ENCODE results near the gene LRRK1.

LRRK1 gene

DNA sequence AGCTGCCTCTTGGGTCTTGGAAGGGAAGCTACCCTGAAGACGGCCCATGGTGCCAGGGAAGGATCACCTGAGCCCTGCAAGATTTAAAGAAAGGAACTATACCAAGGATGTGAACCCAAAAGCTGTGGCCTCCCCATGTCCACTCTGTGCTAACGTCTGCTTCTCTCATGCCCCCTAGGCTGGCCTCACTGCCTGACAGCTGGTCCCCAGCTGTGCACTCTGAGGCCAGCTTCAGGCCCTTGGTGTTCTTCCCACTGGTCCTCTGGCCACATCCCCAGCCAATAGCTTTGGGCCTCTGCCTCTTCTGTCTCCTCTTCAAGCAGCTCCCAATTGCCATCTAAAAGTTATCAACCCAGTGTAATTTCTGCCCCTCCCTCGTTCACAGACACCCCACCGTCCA, 5.2 kb upstream of the LRRK1 start:
- H3K4me1 Mint-ChIP-seq (ENCODE audit: low read depth) = peaks cover 9% of the 10 kb centered on the region
- no peaks in the 10 kb centered on the region for H3K36me3 Mint-ChIP-seq (ENCODE audit: low read depth)
- H3K27ac Mint-ChIP-seq = no peak overlapping the region

DNA sequence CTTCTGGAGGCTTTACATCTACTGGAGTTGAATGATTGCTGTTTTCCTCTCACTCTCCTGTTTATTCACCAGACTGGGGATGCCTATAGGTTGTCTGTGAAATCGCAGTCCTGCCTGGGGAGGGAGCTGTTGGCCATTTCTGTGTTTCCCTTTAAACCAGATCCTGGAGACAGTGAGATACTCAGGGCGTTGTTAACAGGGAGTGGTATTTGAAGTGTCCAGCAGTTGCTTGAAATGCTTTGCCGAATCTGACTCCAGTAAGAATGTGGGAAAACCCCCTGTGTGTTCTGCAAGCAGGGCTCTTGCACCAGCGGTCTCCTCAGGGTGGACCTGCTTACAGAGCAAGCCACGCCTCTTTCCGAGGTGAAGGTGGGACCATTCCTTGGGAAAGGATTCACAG, 4.3 kb upstream of the LRRK1 start:
- Mint-ChIP-seq H3K36me3 (ENCODE audit: low read depth) (no peaks in the 10 kb centered on the region), H3K4me3 (no peak overlapping the region), H3K27ac (no peak overlapping the region), H3K27me3 (peaks cover 72% of the 10 kb centered on the region), H3K4me1 (ENCODE audit: low read depth) (peaks cover 10% of the 10 kb centered on the region), H3K9me3 (no peaks in the 10 kb centered on the region)
- no peak for DNase-seq

More for the DNA sequence above, 5.2 kb upstream of the LRRK1 start:
- peaks cover 71% of the 10 kb centered on the region for H3K27me3 Mint-ChIP-seq
- no peak for DNase-seq
- no peaks in the 10 kb centered on the region for H3K9me3 Mint-ChIP-seq
- no peak overlapping the region for H3K4me3 Mint-ChIP-seq

DNA sequence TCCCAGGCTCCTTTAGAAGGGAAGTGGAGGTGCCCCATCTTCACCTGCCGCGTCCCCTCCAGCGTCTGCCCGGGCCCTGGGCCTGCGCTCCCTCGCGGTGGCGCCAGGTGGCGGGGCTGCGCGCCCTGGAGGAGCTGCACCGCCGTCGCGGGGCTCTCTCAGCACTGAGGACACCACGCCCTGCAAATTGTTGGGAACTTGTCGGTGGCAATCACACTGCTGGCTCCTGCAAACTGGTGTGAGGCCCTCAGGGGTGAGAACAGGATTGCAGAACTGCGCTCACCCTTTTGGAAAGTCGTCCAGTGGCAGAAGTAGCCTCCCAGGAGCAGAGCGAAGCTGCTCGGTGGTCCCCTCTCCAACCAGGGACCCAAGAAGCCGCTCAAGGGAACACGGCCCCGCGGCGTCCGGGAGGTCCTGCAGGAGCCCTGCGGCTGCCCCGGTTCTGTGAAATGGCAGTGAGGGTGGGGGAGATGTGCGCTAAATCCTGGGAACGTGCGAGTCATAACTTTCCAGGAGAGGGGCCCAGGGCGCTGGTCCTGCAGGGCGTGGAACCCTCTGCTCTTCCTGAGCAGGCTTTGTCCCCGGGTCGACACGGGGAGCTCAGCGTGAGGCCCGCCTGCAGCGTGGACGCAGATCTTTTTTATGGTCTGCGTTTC, 995 bp upstream of the LRRK1 start:
- no peak overlapping the region for H3K27ac Mint-ChIP-seq

DNA sequence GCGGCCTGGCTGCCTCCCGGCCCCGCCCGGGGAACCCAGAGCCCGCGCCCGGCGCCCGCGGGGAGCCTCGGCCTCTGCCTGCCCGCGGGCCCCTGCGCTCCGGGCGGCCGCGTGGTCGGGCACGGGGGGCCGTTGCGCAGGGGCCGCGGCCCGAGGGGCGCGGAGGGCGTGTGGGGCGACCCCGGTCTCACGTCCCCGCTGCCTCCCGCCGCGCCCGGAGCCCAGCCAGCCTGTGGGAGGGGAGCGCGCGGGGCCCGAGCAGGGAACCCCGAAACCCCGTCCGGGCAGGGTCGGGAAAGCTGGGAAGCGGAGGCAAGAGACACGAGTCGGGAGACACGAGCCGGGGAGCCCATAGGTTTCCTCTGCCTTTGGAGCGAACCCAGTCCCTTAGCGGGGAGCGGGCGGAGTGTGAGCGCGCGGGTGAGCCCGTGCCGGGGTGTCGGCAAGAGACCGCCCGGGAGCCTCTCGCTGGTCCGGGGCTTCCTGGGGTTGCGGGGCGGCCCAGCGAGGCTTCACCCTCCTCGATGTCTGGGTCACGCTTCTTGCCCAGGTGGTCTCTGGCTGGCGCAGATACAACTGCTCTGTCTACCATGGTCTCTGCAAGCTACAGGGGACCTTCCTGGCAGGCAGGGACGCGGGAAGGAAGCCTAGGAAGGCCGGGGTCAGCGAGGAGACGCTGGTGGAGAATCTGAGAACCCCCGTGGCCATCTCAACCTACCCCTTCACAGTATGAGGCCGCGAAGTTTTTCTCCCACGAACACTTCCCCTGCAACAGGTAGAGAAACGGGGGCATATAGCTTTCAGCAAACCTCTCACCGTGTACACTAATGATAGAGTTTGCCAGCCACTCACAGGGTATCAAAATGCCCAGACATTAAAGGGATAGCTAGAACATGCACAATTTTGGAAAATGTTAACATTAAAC, 586 bp downstream of the LRRK1 start:
- no peak overlapping the region for H3K27ac Mint-ChIP-seq
- H3K4me1 Mint-ChIP-seq (ENCODE audit: low read depth) = peaks cover 21% of the 10 kb centered on the region
- H3K4me3 Mint-ChIP-seq = peak overlapping the region; percentile 60
- no peaks in the 10 kb centered on the region for H3K9me3 Mint-ChIP-seq
- DNase-seq = peak; percentile 51
- peaks cover 84% of the 10 kb centered on the region for H3K27me3 Mint-ChIP-seq
- no peaks in the 10 kb centered on the region for H3K36me3 Mint-ChIP-seq (ENCODE audit: low read depth)

More for the DNA sequence above, 995 bp upstream of the LRRK1 start:
- H3K4me3 Mint-ChIP-seq = peak overlapping the region; percentile 70
- H3K9me3 Mint-ChIP-seq = no peaks in the 10 kb centered on the region
- H3K27me3 Mint-ChIP-seq = peaks cover 87% of the 10 kb centered on the region
- H3K36me3 Mint-ChIP-seq (ENCODE audit: low read depth) = no peaks in the 10 kb centered on the region
- H3K4me1 Mint-ChIP-seq (ENCODE audit: low read depth) = peaks cover 21% of the 10 kb centered on the region
- DNase-seq = peak; percentile 83

DNA sequence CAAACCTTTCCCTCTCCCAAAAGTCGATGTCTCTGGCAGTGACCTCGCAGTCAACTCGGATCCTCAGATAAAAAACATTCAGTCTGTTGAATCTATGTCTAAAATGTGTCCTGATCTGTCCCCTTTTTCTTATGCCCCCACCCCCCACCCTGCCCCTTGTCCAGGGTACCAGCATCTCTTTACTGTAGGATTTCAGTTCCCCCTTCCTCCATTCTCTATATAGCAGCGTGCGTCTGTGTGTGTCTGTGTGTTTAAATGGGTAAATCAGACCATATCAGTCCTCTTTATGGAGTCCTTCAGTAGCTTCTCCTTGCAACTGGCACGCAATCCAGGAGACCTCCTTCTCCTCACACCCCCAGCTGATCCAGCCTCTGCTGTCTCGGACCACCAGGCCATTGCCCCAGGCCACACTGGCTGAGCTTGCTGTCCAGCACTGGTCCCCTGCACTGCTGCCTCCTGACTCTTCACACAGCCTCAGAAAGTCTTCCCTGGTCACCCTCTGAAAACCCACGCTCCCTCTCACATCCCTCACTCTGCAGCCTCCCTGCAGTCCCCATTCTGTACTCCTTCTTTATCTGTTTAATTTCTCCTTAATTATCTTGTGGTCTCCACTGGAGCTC, 1.5 kb downstream of the LRRK1 start:
- Mint-ChIP-seq H3K27me3 (peaks cover 77% of the 10 kb centered on the region), H3K27ac (no peak overlapping the region), H3K4me3 (peak overlapping the region; percentile 60), H3K36me3 (ENCODE audit: low read depth) (no peaks in the 10 kb centered on the region), H3K4me1 (ENCODE audit: low read depth) (peaks cover 21% of the 10 kb centered on the region), H3K9me3 (no peaks in the 10 kb centered on the region)
- no peak for DNase-seq

DNA sequence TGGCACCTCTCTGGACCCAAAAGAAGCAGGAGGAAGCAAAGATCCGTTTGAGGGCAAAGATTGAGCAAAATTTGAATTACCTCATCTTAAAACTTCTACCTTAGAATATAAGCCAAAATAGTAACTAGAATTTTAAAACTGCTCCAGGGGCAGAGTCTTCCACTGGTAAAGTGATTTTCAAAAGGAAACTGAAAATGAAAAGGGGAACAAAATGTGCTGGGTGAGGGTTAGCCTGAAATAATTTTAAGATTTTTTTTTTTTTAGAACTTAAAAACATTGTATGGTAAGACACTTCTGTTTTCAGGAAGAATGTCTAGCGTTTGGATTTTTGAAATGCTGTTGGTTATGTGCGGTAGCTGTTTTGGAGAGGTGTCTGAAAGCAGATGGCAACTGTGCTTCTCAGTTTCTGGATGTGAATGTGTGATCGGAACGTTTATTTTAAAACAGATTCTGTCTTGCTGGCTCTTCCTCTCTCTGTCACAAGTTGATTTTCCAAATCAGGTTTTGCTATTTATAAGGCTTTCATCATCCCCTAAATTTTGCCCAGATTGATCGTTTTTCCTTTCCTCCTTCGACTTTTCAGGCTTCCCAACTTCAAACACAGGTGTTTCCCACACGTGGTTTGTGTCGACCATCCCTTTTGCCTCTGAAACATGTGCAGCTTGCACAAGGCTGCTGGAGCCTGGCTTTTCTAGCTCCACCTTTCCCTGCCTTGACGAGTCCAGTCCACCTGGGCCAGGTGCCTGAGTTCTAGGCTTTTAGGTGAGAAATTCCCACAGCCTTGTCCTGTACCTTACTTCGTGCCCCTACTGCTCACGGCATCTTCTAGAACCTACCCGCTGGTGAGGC, 3.3 kb downstream of the LRRK1 start:
- Mint-ChIP-seq H3K36me3 (ENCODE audit: low read depth) (no peaks in the 10 kb centered on the region), H3K27ac (no peak overlapping the region), H3K9me3 (no peaks in the 10 kb centered on the region), H3K4me1 (ENCODE audit: low read depth) (peaks cover 21% of the 10 kb centered on the region), H3K27me3 (peaks cover 62% of the 10 kb centered on the region), H3K4me3 (no peak overlapping the region)
- DNase-seq = no peak

DNA sequence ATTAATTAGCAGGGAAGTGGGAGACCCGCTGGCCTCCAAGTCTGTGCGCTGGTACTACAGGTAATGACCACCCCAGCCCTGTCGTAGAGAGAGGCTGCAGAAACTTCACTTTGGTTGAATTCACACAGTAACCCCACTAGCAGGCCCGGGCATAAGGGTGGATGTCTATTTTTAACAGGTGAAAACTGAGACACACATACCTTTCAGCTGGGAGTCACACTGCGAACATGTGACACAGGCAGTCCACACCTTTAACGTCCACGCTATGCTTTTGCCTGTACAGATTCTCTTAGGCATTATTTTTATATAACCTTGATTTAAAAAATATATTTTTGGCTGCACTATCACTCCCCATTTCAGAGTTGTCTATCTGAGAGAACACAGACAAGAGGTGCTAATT, 3.9 kb downstream of the LRRK1 start:
- peaks cover 20% of the 10 kb centered on the region for H3K4me1 Mint-ChIP-seq (ENCODE audit: low read depth)
- no peak overlapping the region for H3K27ac Mint-ChIP-seq
- peaks cover 57% of the 10 kb centered on the region for H3K27me3 Mint-ChIP-seq
- no peak overlapping the region for H3K4me3 Mint-ChIP-seq
- DNase-seq = no peak
- H3K36me3 Mint-ChIP-seq (ENCODE audit: low read depth) = no peaks in the 10 kb centered on the region
- no peaks in the 10 kb centered on the region for H3K9me3 Mint-ChIP-seq

DNA sequence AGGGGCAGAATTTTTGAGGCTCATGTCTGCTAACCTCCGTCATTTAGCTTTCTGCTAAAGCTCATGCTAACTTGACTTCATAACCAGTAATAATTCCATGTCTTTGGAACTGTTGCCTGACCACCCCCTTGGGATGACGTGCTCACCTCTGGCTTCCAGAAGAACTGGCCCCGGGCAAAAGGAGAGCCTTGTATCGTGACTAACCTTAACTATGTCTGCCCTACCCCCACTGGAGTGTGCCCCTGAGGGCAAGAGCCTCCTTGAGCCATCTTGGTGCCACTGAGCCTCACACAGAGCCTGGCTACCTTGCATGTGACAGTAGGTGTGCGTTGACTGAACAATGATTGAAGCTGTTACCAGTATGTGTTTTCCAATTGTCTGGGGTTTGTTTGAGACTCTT, 4.7 kb downstream of the LRRK1 start:
- Mint-ChIP-seq H3K9me3 (no peaks in the 10 kb centered on the region), H3K4me3 (no peak overlapping the region), H3K4me1 (ENCODE audit: low read depth) (peaks cover 12% of the 10 kb centered on the region), H3K36me3 (ENCODE audit: low read depth) (no peaks in the 10 kb centered on the region), H3K27ac (no peak overlapping the region), H3K27me3 (peaks cover 49% of the 10 kb centered on the region)
- DNase-seq = no peak

DNA sequence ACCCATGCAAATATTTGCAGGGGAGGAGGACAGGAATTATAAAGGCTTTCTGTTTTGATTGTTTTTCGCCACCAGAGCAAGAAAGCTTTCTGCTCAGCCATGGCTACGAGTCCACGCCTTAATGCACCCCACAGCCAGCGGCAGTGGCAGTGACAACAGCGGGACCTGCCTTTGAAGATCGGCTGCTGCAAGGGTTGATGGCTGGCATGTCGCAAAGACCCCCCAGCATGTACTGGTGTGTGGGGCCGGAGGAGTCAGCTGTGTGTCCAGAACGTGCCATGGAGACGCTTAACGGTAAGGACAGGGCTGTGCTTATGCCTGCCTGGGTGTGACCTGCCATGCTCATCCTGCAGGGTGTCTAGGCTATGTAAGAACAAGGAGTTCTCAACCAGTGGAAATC, 5.3 kb downstream of the LRRK1 start:
- Mint-ChIP-seq H3K4me1 (ENCODE audit: low read depth) (peaks cover 12% of the 10 kb centered on the region), H3K4me3 (no peak overlapping the region), H3K36me3 (ENCODE audit: low read depth) (no peaks in the 10 kb centered on the region), H3K9me3 (no peaks in the 10 kb centered on the region), H3K27ac (no peak overlapping the region), H3K27me3 (peaks cover 49% of the 10 kb centered on the region)
- no peak for DNase-seq

DNA sequence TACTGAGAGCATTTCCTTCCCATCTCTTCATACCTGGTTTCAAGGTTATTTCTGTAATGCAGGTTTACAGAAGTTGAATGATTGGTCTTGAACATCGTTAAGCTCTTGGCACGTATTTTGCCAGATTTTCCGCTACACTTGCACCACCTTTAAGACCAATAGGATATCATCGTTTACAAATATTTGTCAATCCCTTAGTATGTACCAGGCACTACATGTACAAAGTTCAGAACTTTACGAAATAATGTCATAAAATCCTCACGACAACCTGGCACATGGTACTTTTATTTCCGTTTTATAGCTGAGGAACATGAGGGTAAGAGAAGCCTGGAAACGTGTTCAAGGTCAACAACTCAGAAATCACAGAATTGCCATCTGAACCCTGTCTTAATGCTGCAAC, 6.3 kb downstream of the LRRK1 start:
- Mint-ChIP-seq H3K27ac (no peak overlapping the region), H3K4me3 (no peak overlapping the region), H3K9me3 (no peaks in the 10 kb centered on the region), H3K4me1 (ENCODE audit: low read depth) (peaks cover 8% of the 10 kb centered on the region), H3K27me3 (peaks cover 39% of the 10 kb centered on the region), H3K36me3 (ENCODE audit: low read depth) (no peaks in the 10 kb centered on the region)
- DNase-seq = no peak

DNA sequence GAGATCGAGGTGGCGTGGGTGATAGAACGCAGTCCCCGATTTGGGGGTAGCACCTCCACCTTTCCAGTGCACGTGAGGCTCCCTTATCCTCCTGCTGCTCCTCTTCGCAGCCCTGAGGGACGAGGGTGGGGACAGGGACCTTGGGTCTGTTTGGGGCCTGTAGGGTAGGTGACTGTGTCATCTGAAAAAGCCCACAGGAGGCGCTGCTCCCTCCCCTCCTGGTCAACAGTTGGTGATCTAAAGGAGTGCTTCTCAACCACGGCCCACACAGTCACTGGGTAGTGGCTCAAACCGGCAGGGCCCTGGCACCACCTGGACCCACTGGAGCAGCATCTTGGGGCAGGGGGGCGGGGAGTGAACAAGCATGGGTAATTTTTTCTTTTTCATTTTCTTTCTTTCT, 7.1 kb downstream of the LRRK1 start:
- no peak overlapping the region for H3K27ac Mint-ChIP-seq
- H3K9me3 Mint-ChIP-seq = no peaks in the 10 kb centered on the region
- H3K36me3 Mint-ChIP-seq (ENCODE audit: low read depth) = no peaks in the 10 kb centered on the region
- no peak overlapping the region for H3K4me3 Mint-ChIP-seq
- H3K4me1 Mint-ChIP-seq (ENCODE audit: low read depth) = peaks cover 8% of the 10 kb centered on the region
- peaks cover 32% of the 10 kb centered on the region for H3K27me3 Mint-ChIP-seq
- no peak for DNase-seq

DNA sequence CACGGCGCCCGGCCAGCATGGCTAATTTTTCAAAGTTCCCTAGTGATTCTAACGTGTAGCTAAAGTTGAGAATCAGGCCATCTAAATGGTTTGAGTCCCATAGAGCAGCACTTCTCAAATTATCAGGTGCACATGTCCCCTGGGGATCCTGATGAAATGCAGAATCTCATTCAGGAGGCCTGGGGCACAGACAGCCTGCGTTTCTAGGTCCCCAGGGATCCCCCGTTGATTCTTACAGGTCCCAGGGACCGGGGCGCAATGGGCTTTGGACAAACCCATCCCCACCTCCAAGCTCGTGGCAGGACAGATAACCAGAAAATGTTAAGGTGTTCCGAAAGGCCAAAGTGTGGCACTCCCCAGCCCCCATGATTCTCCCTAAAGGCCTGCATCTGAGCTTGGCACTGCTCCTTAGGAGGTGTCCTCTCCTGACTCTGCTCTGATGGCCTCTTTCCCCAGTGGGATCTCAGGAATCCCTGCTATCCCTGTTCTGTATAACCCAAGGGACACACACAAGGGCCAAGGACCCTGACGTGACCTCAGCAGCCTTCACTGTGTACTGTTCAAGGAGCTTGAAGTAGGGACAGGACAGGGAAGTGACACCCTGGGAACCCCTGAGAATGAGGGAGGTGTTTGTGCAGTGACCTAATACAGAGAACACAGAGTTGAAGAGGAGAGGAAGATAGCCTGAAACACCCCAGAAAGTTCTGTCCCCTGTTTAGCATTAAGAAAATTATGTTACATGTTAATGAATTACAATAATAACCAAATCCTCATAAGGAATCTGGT, 8.0 kb downstream of the LRRK1 start:
- Mint-ChIP-seq H3K27ac (no peak overlapping the region), H3K9me3 (no peaks in the 10 kb centered on the region), H3K4me1 (ENCODE audit: low read depth) (peaks cover 5% of the 10 kb centered on the region), H3K36me3 (ENCODE audit: low read depth) (no peaks in the 10 kb centered on the region), H3K27me3 (peaks cover 23% of the 10 kb centered on the region), H3K4me3 (no peak overlapping the region)
- DNase-seq = no peak

DNA sequence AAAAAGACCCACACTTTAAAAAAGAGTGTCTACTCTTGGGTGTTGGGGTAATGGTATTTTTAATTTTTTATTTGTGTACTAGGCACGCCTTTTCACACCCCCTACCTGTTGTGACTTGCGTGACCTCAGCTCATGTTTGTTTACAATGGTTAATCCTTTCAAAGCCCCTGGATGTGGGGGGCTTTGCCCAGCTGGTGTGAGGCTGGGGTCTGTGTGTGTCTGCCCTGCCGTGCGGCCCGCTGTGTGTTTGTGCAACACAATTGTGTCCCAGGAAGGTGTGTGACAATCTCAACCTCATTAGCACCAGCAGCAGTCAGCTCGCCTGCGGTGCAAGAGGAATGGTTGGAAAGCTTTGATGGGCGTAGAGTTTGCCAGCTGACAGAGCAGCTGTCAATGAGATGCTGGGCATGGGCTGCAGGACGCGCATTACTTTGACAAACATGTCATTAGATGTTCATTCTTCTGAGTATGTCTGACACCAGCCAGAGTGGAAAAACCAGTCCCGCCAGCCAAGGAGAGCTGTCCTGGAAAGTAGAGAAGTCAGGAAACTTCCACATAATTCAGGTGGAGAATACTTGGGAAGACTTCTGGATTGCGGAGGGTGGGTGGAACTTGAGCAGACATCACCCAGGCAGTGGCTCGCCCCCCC, 9.6 kb downstream of the LRRK1 start:
- Mint-ChIP-seq H3K9me3 (no peaks in the 10 kb centered on the region), H3K36me3 (ENCODE audit: low read depth) (no peaks in the 10 kb centered on the region), H3K4me1 (ENCODE audit: low read depth) (no peaks in the 10 kb centered on the region), H3K27me3 (peaks cover 11% of the 10 kb centered on the region), H3K27ac (no peak overlapping the region), H3K4me3 (no peak overlapping the region)
- no peak for DNase-seq
